Activated T-cell treated with anti-CD3 and anti-CD28 coated beads for 1 hour (primary cell): ENCODE data around the gene SLC13A3.
"Not testable (repeated sequence)": the region's sequence is repeated elsewhere in the genome, so short reads cannot be mapped to it uniquely, and the experiment has no call there.

Experiments used
- DNase-seq: peaks from one replicate; pipeline ENCODE4 v3.0.0-alpha.2; 2020; ENCODE audit warnings: low read depth

SLC13A3 gene

GRCh38 chr20:46681032-46681854, 30.0 kb upstream of the SLC13A3 start:
- peak; percentile 57 for DNase-seq

DNA sequence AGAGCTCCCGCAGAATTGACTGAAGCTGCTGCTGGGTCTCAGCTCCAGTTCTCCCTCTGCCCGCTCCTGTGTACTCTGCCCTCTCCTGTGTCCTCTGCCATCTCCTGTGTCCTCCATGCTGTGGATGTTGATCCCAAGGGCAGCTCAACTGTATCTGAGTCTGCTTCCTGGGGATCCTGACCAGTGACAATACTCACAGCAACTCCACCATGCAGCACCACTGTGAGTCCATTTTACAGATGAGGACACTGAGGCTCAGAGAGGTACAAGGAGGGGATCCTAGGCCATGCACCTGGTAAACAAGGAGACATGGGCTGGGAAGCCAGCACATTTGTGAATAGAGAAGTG, 29.4 kb upstream of the SLC13A3 start:
- no peak for DNase-seq

GRCh38 chr20:46678516-46678915, 27.3 kb upstream of the SLC13A3 start:
- DNase-seq = no peak

- no peak for DNase-seq
These were observed 26.3 kb upstream of the SLC13A3 start for GRCh38 chr20:46677608-46678007.

DNA sequence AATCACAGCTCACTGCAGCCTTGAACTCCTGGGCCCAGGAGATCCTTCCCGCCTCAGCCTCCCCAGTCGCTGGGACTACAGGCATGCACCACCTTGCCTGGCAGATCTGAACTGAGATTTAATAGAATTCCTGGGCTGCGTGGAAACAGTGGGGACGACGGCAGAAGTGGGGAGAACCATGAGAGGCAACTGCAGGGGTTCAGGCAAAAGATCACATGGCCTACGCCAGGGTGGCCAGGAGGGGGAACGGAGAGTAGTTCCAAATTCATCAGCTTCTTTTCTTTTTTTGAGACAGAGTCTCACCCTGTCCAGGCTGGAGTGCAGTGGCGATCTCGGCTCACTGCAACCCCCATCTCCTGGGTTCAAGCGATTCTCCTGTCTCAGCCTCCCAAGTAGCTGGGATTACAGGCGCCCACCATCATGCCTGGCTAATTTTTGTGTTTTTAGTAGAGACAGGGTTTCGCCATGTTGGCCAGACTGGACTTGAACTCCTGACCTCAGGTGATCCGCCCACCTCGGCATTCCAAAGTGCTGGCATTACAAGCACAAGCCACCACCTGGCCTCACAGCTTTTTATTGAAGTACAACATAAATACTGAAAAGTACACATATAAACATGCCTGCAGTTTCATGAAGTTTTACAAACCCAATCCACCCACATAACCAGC, 25.5 kb upstream of the SLC13A3 start:
- not testable (repeated sequence) for DNase-seq

DNA sequence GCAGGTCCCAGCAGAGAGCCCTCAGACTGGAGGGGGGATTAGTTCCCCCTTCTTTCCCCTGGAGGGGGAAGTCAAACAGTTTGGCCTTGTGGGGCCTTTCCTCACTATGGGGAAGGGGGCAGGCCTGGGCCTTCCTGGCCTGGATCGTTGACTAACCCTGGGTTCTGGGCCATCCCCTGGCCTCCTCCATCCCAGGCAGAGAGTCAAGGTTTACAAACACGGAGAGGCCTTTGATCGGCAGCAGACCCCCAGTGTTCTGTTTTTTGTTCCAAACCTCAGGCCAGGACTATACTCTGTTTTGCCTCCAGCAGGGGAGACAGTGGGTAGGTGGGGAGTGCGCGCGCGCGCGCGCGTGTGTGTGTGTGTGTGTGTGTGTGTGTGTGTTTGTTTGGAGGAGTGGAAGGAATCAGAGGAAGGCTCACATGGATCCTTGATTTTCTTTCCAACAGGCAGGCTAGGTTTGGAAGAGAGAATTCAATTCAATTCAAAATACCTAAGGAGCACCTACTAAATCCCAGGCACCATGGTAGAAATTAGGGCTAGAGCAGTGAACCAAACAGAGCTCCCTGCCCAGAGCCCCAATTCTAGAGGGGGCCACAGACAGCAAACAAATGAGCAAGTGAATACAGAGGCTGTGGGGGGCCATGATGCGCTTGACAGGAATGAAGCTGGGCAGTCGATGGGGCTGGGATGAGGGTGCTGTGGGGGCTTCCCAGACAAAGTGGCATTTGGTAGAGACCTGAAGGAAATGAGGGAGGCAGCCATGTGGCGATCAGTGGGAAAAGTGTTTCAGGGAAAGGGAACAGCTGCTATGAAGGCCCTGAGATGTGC, 23.2 kb upstream of the SLC13A3 start:
- DNase-seq = no peak

DNA sequence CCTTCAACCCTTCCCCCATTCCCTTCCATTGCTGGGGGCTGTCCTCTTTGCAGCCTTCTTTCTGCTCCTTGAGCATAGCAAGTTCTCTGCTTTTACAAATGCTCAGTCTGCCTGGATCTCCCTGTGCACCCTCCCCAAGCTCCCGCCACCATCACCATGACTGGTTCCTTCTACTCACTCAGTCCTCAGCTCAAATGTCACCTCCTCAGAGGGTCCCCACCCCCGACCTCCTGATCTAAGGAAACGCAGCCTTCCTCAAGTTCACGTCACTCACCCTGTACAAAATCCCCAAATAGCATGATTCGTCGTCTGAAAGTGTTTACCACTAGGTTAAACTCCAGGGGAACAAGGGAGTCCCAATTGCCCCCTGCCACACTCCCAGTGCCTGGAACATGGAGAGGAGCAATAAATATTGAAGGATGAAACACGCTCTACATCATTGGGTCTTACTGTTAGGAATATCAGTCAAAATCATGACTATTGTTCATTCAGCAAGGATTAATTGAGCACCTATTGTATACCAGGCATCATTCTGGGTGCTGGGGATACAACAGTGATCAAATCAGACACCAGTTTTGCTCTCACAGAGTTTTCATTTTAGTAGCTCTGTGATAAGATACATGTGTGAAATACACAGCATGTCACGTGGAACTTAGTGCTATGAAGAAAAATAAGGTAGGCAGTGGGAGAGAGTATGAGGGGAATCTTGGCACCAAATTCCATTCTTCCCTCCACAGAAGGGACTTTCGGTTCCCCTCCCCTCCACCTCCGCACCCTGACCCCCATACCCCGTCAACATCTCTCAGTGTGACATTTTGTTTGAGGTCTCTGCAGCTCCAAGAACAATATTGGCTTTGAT, 22.4 kb upstream of the SLC13A3 start:
- no peak for DNase-seq

GRCh38 chr20:46672543-46673148, 21.4 kb upstream of the SLC13A3 start:
- no peak for DNase-seq

- no peak for DNase-seq
These were observed 20.7 kb upstream of the SLC13A3 start for GRCh38 chr20:46671866-46672542.

DNA sequence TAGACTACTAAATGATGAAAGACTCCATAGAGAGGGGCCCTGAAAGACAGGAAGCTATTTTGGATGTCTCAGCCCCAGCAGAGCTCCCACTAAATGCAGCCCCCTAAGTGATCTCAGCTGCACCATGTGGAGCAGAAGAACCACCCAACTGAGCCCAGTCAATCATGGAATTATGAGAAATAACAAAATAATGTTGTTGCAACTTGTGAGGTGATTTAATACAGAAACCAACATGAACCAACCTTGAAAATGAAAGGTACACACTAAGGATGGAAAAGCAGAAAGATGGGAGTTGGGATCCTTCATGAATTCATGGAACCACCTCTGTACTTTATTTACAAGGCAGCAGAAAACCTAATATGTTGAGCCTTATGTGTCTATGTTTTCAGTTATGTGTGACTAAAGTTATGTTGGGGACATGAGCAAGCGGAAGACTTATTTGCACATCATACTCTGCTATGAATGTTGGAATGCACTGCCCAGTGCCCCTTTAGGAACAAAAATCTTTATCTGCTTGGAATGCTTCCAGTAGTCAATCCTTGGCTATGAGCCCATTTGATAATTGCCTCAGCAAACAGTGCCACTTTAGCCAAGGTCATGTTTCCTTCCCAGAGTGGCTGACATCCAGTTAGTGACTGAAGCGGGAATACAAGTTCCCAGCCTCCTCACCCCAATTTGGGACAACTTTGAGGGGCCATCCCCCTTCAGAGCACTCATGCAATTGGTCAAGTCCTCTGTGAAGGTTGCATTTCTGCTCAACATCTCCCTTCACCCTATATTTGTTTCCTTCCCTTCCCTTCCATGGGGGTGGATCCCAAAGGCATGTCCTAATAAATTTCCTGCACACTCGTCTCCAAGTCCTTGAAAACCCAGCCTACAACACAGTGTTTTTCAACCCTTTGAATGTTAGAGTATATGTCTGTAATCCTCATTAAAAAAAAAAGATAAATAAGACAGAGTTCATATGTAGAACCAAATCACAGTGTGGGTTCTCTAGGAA, 19.6 kb upstream of the SLC13A3 start:
- no peak for DNase-seq

DNA sequence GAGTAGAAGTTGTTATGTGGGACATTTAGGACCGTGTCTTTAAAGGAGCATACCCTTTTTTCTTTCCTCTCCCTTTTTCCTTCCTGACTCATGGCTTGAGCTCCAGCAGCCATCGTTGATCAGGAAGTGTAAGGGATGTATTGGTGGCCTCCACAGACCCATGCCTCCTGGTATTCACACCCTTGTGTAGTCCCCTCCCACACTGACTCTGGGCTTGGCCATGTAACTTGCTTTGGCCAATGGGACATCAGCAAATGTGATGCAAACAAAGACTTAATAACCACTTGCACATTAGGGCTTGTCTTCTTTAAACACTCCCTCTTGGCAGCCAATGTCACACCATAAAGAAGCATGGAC, 18.9 kb upstream of the SLC13A3 start:
- DNase-seq = no peak

- no peak for DNase-seq
These were observed 15.7 kb upstream of the SLC13A3 start for GRCh38 chr20:46666818-46667515.

GRCh38 chr20:46666306-46666705, 15.0 kb upstream of the SLC13A3 start:
- DNase-seq = no peak

- no peak for DNase-seq
These were observed 14.3 kb upstream of the SLC13A3 start for GRCh38 chr20:46665602-46666001.

DNA sequence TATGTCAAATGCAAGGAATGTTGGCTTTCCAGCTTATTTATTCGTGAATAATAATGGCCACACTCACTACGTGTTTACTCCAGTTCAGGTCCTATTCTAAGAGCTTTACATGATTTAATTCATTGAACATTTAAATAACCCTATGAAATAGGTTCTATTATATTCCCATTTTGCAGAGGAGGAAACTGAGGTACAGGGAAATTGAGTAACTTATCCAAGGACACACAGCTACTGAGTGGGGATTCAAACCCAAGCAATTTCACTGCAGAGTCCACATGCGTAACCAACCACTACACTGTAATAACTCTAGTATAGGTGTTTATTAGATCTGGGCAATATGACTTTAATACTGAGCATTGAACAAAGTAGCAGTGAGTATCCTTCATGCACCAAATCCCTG, 12.3 kb upstream of the SLC13A3 start:
- no peak for DNase-seq

GRCh38 chr20:46661659-46662058, 10.4 kb upstream of the SLC13A3 start:
- DNase-seq = no peak

DNA sequence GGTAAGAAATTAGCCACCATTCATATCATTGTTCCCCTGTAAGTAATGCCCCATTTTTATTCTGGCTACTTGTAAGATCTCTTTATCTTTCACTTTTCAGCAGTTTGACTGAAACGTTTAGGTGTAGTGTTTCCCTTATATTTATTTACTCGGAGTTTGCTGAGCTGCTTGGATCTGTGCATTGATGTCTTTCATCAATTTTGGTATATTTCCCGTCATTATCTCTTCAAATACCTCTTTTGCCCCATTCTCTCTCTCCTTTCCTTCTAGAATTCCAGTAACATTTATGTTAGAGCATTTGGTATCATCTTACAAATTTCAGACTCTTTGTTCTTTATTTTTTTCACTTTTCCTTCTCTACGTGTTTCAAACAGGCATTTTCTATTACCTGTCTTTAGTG, 9.2 kb upstream of the SLC13A3 start:
- no peak for DNase-seq

DNA sequence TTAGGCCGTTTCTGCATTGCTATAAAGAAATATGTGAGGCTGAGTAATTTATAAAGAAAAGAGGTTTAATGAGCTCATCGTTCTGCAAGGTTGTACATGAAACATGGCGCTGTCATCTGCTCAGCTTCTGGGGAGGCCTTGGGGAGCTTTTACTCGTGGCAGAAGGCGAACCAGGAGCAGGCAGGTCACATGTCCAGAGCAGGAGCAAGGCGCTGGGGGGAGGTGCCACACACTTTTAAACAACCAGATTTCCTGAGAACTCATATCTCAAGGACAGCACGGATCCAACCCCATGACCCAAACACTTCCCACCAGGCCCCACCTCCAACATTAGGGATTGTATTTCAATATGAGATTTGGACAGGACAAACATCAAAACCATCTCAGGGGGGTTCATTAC, 6.4 kb upstream of the SLC13A3 start:
- DNase-seq = no peak

GRCh38 chr20:46657137-46657536, 5.9 kb upstream of the SLC13A3 start:
- no peak for DNase-seq
